ENCODE results near the gene ERG28. TPM values are rescaled to one million over a fixed set of nuclear protein-coding genes. Genes with fewer than 3 reads are reported as not detected.

Gene ERG28
- total RNA-seq, 1 experiment from 2014 or later: 18.4 TPM

DNA sequence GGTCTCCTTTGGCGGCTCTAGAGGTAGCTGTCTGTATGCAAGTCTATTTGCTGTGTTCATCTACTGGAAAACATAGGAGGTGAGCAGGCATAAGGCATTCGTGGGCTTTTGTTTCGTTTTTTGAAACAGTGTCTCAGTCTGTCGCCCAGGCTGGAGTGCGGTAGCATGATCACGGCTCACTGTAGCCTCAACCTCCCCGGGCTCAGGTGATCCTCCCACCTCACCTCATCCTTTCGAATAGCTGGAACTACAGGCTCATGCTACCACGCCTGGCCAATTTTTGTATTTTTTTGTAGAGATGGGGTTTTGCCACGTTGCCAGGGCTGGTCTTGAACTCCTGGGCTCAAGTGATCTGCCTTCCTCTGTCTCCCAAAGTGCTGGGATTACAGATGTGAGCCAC is 54.8 kb downstream of the ERG28 start:
- CTCF ChIA-PET: no interaction called here
- Histone ChIP-seq H3K4me3 (replicated peaks in 1 of 2; ENCODE audit: low read depth in 1 of 2, low read length in 2 of 2) (no peak overlapping the region), H3K27me3 (ENCODE audit: insufficient read depth, low read length) (0 out of 2 replicates have a peak, but pooled peaks cover 6% of the 10 kb centered on the region), H4K20me1 (ENCODE audit: insufficient read depth) (no peaks in the 10 kb centered on the region), H3K27ac (ENCODE audit: low read depth, low read length) (no peak overlapping the region), H3K9me2 (ENCODE audit: insufficient read depth) (no peaks in the 10 kb centered on the region), H3K4me2 (ENCODE audit: low read length) (no peak overlapping the region), H3K36me3 (ENCODE audit: control insufficient read depth in 1 of 2, insufficient read depth in 2 of 2, low read length in 2 of 2) (no peaks in the 10 kb centered on the region), H3K79me2 (ENCODE audit: insufficient read depth, low read length) (no peaks in the 10 kb centered on the region), H3K4me1 (ENCODE audit: control insufficient read depth in 1 of 2, insufficient read depth in 2 of 2, low read length in 2 of 2) (peaks cover 0 to 3% of the 10 kb centered on the region in 2 experiments; a peak in 1 of 4 replicates), H2AFZ (ENCODE audit: low read depth, low read length, poor library complexity, severe bottlenecking) (no peak overlapping the region), H3K9ac (ENCODE audit: low read length) (no peak overlapping the region), H3K9me3 (ENCODE audit: control insufficient read depth in 1 of 2, insufficient read depth in 1 of 2, low read depth in 1 of 2, low read length in 2 of 2) (no peaks in the 10 kb centered on the region; a peak in 1 of 4 replicates)
- TF ChIP-seq, protein P1, sequence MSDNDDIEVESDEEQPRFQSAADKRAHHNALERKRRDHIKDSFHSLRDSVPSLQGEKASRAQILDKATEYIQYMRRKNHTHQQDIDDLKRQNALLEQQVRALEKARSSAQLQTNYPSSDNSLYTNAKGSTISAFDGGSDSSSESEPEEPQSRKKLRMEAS (IDR thresholded peaks at IDR 0.05): no peak
- TF ChIP-seq RAD21 (IDR thresholded peaks at IDR 0.05; ENCODE audit: low read depth): no peak
- no peak for TF ChIP-seq FOSL1 (IDR thresholded peaks at IDR 0.05; ENCODE audit: low read depth)
- no peak for TF ChIP-seq JUND (IDR thresholded peaks at IDR 0.05)
- no peak for ATAC-seq
- intact Hi-C loops (cut with micrococcal nuclease): no loop called here
- RAD21 ChIA-PET (ENCODE audit: low non-redundant PET in 1 of 2, low total read pairs in 2 of 2, uncharacterized antibody in 2 of 2, unreplicated experiment in 2 of 2): no interaction called here
- DNase-seq (ENCODE audit: low read depth, low spot score): no peak
- POLR2A ChIA-PET: no interaction called here
- BruUV-seq (replicated peaks): no TSS peak

DNA sequence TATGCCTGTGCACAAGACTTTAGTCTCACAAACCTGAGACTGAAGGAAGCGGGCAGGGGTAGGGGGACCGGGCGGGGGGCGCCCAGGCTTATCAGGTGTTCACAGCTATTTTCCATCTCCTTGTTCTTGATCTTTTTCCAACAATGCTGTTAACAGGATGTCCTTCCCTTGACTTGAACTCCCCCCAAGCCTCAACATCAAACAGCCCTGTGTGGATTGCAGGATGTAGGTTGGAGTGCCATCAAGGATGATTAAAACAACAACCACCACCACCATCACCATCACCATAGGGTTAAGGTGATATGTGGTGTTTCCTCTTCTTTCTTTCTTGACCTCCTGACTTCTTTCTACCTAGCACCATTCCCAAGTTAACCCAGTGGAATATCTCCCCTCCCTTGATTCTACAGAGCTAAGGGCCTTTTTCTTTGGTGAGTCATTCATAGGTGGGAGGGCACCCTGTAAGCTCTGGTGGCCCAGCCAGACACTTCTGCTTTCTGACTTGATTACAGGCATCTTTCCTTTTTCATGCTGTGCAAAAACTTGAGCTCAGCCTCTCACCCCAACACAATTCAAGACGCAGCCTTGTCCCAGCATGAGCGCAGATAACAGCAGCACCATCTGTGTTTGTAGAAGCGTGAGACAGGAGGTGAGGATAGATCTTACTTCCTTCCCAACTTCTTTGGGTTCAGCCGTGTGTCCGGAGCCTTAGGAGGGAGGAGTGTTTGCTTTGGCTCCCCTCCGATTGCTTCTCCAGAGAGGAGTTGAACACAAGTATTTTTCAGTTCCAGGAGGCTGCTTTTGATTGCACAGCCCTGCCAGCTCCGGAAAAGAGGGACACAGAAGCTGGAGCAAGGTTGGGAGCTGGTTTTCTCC is 55.5 kb downstream of the ERG28 start:
- H3K27me3 ChIP-seq (ENCODE audit: insufficient read depth, low read length): 0 out of 2 replicates have a peak, but pooled peaks cover 6% of the 10 kb centered on the region
- CTCF ChIA-PET: no interaction called here
- POLR2A ChIA-PET: no interaction called here
- no peak overlapping the region for H3K4me2 ChIP-seq (ENCODE audit: low read length)
- no peaks in the 10 kb centered on the region for H4K20me1 ChIP-seq (ENCODE audit: insufficient read depth)
- ATAC-seq (no peak), DNase-seq (ENCODE audit: low read depth, low spot score) (no peak)
- no peaks in the 10 kb centered on the region for H3K79me2 ChIP-seq (ENCODE audit: insufficient read depth, low read length)
- no peaks in the 10 kb centered on the region for H3K36me3 ChIP-seq (ENCODE audit: control insufficient read depth in 1 of 2, insufficient read depth in 2 of 2, low read length in 2 of 2)
- intact Hi-C loops (cut with micrococcal nuclease): no loop called here
- no peaks in the 10 kb centered on the region for H3K9me2 ChIP-seq (ENCODE audit: insufficient read depth)
- RAD21 ChIA-PET (ENCODE audit: low non-redundant PET in 1 of 2, low total read pairs in 2 of 2, uncharacterized antibody in 2 of 2, unreplicated experiment in 2 of 2): no interaction called here
- TF ChIP-seq EZH2 (IDR thresholded peaks at IDR 0.05) (no peak), POLR2A (IDR thresholded peaks at IDR 0.05; ENCODE audit: borderline replicate concordance, extremely low read depth, insufficient read depth, insufficient read length) (no peak), RAD21 (IDR thresholded peaks at IDR 0.05; ENCODE audit: low read depth) (no peak), FOSL1 (IDR thresholded peaks at IDR 0.05; ENCODE audit: low read depth) (no peak), CEBPB (IDR thresholded peaks at IDR 0.05; ENCODE audit: low read depth) (no peak), SP1 (IDR thresholded peaks at IDR 0.05; ENCODE audit: low read depth) (no peak), CBX3 (IDR thresholded peaks at IDR 0.05; ENCODE audit: low read depth) (no peak), YY1 (IDR thresholded peaks at IDR 0.05; ENCODE audit: extremely low read depth, insufficient replicate concordance, low read depth, low read length) (no peak), JUND (IDR thresholded peaks at IDR 0.05) (no peak), ZFX (IDR thresholded peaks at IDR 0.05) (no peak), EZH2phosphoT487 (IDR thresholded peaks at IDR 0.05; ENCODE audit: borderline replicate concordance) (no peak), SIN3A (IDR thresholded peaks at IDR 0.05; ENCODE audit: low read depth) (no peak), ZNF274 (IDR thresholded peaks at IDR 0.05; ENCODE audit: low read depth, low read length) (no peak)
- TF ChIP-seq, protein P2, sequence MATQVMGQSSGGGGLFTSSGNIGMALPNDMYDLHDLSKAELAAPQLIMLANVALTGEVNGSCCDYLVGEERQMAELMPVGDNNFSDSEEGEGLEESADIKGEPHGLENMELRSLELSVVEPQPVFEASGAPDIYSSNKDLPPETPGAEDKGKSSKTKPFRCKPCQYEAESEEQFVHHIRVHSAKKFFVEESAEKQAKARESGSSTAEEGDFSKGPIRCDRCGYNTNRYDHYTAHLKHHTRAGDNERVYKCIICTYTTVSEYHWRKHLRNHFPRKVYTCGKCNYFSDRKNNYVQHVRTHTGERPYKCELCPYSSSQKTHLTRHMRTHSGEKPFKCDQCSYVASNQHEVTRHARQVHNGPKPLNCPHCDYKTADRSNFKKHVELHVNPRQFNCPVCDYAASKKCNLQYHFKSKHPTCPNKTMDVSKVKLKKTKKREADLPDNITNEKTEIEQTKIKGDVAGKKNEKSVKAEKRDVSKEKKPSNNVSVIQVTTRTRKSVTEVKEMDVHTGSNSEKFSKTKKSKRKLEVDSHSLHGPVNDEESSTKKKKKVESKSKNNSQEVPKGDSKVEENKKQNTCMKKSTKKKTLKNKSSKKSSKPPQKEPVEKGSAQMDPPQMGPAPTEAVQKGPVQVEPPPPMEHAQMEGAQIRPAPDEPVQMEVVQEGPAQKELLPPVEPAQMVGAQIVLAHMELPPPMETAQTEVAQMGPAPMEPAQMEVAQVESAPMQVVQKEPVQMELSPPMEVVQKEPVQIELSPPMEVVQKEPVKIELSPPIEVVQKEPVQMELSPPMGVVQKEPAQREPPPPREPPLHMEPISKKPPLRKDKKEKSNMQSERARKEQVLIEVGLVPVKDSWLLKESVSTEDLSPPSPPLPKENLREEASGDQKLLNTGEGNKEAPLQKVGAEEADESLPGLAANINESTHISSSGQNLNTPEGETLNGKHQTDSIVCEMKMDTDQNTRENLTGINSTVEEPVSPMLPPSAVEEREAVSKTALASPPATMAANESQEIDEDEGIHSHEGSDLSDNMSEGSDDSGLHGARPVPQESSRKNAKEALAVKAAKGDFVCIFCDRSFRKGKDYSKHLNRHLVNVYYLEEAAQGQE (IDR thresholded peaks at IDR 0.05; ENCODE audit: low read depth): no peak
- TF ChIP-seq, protein P1 (IDR thresholded peaks at IDR 0.05): no peak
- BruUV-seq (replicated peaks): no TSS peak
- no peak overlapping the region for H3K4me3 ChIP-seq (replicated peaks in 1 of 2; ENCODE audit: low read depth in 1 of 2, low read length in 2 of 2)
- no peak overlapping the region for H2AFZ ChIP-seq (ENCODE audit: low read depth, low read length, poor library complexity, severe bottlenecking)
- H3K9me3 ChIP-seq (ENCODE audit: control insufficient read depth in 1 of 2, insufficient read depth in 1 of 2, low read depth in 1 of 2, low read length in 2 of 2): no peaks in the 10 kb centered on the region; a peak in 1 of 4 replicates
- H3K27ac ChIP-seq (ENCODE audit: low read depth, low read length): no peak overlapping the region
- no peak overlapping the region for H3K9ac ChIP-seq (ENCODE audit: low read length)
- peaks cover 0 to 3% of the 10 kb centered on the region in 2 experiments; a peak in 1 of 4 replicates for H3K4me1 ChIP-seq (ENCODE audit: control insufficient read depth in 1 of 2, insufficient read depth in 2 of 2, low read length in 2 of 2)
